C1 segment of cervical spinal cord (tissue), 14 donors: Measurements from ENCODE around the gene DRC1.

Experiments
- DNase-seq, 14 donors: peaks; one replicate each; lab custom pipeline; 2025; lab: John Stamatoyannopoulos, UW

DRC1 gene

DNA sequence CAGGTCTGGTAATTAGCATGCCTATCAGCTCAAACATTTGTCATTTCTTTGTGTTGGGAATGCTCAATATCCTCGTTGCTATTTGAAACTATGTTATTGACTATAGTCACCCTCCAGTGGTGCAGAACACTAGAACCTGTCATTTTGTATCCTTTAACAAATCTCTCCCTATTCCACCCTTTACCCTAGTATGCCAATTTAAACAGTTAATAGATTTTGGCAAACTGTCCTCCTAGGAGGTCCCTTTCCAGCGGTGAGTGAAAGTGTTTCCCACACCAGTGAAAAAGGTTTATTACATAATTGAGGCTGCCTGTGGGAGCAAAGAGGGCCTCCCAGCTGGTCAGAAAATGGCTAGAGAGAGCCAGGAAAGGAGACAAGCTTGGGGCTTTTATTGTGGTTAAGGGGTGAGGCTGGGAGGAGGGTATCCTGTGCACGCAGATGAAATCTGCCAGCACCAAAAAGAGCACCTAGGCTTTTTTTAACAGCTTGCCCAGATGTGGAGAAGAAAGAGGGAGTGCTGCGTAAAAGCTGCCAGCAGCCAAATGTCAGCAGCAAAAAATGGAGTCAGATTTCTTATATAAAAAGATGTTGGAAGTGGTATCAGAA, 1.8 kb upstream of the DRC1 start:
- DNase-seq, result no peak

DNA sequence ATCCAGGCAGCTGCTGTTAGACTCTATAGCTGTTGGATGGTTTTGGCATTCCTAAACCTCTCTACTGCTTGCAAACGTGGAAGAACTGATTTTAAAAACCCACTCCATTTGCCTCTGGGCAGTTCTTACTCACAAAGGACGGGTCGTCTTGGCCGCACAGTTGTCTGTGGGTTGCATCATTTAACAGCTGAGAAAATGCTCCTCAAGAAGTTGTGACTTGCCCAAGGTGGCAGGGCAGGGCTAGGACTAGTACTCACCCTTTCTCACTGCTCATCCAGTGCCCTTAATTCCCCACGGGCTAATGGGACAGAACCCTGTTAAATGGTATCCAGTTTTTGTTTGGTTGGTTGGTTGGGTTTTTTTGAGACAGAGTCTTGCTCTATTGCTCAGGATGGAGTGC, 997 bp upstream of the DRC1 start:
- no peak for DNase-seq

DNA sequence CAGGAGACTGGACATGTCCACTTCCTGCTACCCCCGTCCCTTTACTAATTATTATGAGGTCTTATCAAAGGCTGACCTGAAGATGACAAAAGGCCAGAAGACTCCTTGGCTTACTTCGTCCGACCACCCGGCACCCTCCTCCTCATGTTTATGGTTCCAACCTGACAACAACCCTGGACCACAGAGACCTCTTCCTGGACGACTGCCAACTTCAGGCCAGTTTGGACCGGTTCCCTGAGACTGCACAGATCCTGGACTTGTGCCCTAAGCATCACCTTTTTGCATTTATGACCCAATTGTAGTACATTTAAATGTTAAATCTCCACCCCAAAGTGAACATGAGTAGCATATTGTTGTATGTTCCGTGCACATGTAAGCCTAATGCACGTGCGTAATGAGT, 5.8 kb downstream of the DRC1 start:
- DNase-seq, result no peak

DNA sequence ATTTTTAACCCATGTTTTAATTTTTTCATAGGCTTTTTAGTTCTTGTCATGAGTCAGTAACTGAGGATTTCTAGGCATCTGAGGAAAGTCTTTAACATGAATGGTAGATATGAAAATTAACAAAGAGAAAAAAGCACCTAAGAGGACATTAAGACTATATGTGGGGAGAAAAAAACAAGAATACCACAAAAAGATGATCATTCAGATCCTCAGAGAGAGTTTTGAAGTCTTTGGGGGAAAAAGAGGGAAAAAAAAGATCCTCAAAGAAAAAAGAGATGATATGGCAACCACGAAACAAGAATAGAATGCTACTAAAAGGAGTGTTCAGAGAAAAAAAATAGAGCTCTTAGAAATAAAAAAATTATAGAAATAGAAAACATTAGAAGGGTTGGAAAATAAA, 8.1 kb downstream of the DRC1 start:
- no peak for DNase-seq

DNA sequence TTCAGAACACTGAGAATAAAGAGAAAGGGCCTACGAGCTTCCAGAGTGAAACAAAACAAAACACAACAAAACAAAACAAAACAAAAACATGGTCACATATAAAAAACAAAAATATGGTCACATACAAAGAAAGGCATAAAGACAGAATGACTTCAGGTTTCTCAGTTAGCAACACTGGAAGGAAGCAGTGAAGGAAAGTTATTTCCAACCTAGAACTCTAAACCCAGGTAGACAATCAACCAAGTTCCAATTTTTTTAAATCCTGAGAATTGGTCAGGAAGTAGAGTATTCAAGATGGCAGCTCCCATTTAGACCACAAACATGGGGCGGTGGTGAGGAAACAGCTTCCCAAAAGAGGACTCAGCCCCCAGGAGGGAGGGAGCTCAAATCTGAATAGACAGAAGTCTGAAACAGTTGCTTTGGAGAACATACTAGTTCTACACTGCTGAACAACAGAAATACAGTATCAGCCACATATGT, 9.1 kb downstream of the DRC1 start:
- DNase-seq, result no peak

DNA sequence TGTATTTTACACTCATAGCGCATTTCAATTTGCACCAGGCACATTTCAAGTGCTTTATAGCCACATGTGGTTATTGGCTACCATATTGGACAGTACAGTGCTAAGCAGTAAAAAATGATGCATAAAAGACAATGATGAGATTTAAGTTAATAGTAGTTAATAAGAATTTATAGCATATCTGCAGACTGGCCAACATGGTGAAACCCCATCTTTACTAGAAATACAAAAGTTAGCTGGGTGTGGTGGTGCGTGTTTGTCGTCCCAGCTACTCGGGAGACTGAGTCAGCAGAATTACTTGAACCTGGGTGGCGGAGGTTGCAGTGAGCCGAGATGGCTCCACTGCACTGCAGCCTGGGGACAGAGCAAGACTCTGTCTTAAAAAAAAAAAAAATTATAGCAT, 9.7 kb downstream of the DRC1 start:
- no peak for DNase-seq

DNA sequence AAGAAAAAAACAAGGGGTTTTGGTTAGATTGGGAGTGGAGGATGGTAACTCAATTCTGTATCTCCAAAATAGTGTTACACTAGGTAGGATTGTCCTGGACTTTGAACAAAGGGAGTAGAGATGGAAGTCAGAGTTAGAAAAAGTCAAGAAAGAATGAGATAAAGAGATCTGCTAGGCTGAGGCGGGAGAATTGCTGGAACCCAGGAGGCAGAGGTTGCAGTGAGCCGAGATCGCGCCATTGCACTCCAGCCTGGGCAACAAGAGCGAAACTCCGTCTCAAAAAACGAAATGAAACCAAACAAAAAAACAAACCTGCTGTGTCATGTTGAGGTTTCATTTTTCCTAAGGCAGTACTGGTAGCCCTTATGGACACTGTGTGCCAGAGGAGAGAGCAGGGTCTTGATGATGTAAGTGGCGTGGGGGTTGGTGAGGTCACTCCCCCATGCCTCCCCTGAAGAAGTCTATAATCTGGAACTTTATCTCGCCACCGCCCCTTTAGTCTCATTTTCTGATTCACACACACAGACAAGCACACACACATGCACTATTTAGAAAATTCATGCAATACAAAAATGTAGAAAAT, 10.5 kb downstream of the DRC1 start:
- no peak for DNase-seq

DNA sequence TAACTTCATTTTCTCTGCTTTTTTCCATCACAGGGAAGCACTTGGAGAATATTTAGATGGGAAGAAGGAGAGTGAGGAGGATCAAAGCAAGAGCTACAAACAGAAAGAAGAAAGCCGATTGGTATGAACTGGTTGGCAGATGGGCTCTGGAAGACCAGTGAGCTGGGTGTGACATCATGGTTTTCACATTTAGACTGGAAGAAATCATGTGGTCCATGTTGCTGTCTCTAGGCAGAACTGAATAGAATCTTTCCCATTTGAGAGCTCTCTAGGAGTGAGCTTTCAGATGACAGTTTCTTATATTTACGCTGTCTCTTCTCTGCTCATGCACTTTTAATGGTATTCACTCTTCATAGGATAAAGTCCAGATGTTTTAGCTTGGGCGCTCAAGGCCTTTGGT, 12.6 kb downstream of the DRC1 start:
- no peak for DNase-seq

DNA sequence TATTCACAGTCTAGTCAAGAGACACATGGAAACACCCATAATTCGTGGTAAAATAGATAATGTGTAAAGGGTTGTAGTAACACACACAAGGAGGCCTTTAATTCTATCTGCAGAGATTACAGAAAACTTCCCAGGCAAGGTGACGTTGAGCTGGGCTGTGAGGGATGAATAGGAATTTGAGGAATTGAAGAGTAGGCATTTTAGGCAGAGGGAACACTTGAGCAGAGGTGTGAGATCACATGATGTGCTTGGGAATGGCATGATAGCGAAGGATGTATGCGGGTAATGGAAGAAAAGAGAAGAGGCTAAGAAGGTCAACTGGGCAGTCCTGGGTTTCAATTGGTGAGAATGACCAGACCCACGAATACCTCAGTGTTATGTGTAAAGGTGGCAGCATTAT, 20.2 kb downstream of the DRC1 start:
- DNase-seq, result no peak

DNA sequence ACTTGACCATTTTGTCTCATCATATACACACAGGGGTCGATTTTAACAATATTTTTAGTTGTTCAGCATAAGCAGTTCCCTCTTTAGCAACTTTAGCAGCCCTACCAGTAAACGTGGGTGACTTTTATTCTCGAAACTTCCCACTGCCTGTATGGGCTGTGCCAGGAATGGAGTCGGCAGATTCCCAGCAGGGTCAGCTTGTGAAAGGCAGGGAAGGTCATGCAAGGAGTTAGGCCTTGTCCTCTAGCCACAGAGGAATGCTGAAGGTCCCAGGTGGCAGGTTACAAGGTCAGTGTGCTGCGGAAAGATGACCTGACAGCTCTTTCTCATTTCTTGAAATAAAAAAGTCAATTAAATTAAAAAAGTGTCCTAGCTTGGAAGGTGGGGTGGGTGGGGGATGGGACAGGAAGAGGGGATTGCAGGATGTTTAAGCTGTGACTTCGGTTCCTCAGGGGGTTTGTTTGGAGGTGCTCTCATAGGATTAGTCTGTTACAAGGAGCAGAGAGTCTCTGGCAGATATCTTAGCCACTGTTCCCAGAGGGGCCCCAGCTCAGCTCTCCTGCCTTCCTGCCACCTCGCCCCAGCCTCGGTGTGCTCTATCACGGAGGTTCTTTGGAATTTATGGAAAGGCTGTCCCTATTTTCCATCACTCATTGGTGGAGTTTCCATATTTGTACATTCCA, 21.4 kb downstream of the DRC1 start:
- DNase-seq, result no peak

DNA sequence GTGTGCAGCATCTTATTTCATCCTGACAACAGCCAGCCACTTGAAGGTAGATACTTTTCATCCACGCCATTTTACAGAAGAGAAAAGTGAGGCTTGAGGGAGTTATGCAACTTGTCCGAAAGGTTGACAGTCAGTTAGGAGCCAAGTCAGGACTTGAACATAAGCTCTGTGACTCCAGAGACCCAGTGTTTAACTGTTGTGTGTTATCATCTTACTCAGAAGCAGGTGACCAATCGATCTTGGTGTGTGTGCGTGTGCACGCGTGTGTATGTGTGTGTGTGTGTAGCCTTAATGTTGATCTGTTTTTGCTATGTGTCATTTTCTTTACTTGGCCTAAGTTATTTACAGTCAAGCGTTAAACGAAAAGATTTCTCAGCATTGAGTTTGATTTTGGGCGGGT, 22.0 kb downstream of the DRC1 start:
- DNase-seq, result no peak

DNA sequence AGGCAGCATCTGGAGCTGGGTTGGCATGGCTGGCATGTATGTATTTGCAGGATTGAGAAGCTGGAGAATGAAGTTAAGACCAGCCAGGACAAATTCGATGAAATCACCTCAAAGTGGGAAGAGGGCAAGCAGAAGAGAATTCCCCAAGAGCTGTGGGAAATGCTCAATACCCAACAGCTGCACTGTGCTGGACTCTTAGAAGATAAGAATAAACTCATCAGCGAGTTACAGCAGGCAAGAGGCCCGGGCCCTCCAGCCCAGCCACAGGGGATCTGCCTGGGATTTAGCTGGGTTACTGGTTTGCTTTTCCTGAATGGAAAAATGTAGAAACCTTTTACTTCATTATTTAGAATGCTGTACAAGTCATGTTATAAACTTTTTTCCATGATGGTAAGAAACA, 22.5 kb downstream of the DRC1 start:
- no peak for DNase-seq

DNA sequence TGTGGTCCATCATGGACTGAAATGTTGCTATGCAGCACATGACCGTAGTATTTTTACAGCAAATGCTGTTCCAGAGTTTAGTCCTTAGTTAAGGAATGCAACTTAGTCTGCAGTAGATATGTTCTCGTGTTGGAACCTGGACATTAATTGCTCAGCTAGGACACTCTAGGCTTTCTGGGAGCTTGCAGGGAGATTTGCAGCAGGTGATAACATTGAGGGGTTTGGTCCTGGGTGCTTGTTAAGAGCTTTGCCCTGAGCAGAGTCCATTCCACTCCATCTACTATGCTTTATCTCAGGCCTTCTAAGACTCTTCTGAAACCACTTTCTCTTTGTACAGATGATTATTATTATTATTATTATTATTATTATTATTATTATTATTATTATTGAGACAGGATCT, 27.1 kb downstream of the DRC1 start:
- no peak for DNase-seq

DNA sequence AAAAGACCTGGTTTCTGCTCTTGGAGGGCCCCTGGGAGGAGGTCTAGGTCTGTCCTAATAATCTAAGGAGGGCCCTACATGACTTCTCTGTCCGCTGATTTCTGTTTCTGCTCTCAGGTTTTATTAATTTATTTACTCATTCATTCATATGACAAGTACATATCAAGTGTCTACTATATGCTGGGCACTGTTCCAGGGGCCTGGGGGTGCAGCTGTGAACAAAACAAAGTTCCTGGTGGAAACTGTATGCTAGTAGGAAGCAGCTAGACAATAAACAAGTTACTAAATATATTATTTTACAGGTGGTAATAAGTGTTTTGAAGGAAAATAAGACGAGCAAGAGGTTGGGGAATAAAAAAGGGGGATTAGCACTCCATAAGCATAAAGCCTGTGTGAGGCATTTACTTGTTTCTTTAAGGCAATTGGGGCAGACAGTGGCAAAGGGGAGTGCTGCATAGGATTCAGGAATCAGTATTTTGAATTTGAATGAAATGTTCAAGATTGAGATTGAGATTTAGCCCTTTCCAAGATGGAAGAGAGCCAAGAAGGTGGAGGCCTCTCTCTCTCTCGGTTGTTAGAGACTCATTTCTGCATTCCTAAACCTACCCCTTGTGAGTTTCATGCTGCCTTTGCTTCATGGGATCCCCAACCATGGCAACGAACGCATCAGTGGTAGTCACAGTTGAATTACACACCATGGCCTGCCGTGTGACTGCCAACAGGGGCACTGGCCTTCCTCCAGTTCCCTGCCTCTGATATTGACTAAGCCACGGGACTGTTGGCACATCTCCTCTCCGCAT, 28.3 kb downstream of the DRC1 start:
- peak in 5 of 14 donors; percentile 5 to 30 (median 10) for DNase-seq

DNA sequence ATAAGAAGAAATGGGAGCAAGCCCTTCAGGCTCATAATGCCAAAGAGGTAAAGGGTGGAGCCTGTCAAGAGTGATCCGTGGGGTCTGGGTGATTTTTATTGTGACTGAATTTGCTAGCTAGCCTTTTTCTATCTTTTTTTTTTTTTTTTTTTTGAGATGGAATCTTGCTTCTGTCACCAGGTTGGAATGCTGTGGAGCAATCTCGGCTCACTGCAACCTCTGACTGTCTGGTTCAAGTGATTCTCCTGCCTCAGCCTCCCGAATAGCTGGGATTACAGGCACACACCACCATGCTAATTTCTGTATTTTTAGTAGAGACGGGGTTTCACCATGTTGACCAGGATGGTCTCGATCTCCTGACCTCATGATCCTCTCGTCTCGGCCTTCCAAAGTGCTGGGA, 29.1 kb downstream of the DRC1 start:
- no peak for DNase-seq

DNA sequence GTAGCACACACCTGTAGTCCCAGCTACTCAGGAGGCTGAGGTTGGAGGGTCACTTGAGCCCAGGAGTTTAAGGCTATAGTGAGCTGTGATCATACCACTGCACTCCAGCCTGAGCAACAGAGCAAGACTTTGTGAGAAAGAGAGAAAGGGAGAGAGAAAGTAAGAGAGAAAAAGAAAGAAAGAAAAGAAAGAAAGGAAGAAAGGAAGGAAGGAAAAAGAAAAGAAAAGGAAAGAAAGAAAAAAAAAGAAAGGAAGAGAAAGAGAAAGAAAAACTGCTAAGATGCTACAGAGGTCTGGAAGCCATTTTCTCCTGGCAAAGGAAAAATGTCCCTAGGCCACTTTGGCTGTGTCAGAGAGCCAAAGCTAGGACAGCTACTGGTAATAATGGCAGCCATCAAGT, 30.6 kb downstream of the DRC1 start:
- DNase-seq, result no peak

DNA sequence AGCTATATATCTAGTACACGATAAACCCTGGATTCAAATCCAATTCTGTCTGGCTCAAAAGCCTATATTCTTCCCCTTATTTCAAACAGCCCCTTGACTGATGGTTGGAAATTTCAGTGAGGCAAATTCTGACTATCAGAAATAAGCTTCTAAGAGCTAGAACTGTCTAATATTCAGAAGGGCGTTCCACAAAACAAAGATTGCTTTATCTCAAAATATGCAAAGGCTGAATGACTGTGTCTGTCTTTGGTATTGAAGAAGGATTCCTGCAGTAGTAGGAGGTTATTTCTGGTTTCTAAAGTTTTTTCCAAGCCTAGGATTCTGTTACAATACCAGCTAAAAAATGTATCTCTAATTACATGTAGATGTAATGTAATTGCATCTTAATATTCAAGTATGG, 31.1 kb downstream of the DRC1 start:
- DNase-seq, result no peak

DNA sequence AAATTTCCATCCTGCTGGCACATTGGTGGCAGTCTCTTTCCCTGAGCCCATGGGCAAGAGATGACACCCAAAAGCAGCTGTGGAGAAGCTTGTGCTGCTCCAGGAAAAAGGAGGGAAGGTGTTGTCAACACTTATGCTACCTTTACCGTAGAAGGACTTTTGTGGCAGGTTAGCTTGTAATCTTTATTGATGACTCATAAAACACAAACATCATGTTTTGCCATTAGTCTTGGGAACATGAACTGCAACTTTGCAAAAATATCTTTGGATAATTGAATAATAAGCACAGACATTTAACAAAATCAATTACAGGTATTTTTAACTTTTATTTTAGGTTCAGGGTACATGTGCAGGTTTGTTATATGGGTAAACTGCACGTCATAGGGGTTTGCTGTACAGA, 33.4 kb downstream of the DRC1 start:
- DNase-seq, result no peak

DNA sequence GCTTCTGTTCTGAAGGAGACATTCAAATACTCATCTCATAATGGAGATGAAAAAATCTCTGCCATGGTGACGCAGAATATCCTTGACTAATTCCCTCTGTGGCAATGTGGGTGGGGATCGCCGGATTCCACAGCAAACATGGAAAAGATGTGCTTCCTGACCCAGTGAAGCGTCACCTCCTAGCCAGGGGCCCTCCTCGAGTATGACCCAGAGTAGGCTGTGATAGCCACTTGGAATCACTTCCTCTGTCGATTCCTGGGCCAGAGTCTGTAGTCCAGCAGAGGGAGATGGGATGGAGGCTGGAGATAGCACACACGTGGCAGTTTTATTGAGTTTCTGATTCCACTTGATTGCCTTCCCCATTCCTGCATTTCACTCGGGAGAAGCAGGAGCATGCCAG, 36.8 kb downstream of the DRC1 start:
- no peak for DNase-seq

DNA sequence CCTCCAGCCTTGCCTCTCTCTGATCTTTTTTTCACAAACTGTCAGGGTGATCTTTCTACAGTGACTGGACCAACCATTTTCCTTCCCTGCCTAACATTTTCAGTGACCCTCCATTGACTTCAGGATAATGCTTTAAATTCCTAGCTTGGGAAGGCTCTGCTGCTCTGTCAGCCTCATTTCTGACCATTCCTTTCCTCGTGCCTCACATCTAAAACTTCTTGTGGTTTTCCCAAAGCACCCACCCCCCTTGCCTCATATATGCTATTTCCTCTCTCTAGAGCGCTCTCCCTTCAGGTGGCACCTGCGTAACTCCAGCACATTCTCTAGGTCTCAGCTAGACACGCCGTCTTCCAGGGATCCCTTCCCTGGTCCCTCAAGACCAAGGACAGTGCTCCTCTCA, 37.2 kb downstream of the DRC1 start:
- DNase-seq, result no peak

DNA sequence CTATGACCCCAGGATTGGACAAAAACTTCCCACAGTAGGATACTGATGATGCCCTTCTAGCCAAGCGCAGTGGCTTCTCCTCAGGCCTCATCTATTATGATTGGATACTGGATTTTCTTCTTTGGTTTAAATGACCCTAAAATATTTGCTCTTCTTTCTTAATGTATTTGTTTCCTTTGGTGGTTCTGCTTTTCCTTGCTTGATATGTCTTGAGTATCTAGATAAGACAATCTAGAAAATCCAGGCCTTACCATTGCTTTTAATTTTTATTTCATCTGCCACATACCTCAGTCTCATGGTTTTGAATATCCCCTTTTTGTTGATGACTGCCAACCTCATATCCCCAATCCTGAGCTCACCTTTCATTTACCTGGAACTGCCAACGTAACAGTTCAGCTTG, 40.6 kb downstream of the DRC1 start:
- DNase-seq, result no peak

DNA sequence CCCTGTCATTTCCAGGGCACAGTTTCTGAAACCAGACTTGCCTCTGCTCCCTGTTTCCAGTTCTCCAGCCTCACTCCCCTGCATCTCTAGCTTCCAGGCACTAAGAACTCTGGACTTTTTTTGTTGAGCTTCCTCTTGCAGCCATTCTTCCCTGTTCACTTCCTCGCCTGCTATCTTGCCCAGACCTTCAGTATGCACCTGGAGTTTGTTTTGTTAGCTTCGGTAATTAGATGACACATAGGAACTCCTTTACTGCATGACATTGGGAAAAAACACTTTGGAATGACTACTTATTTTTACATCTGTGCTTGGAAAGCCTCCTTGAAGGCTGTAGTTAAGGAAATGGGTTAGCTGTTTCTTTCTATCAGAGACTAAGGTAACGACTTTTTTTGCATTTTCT, 41.0 kb downstream of the DRC1 start:
- no peak for DNase-seq

DNA sequence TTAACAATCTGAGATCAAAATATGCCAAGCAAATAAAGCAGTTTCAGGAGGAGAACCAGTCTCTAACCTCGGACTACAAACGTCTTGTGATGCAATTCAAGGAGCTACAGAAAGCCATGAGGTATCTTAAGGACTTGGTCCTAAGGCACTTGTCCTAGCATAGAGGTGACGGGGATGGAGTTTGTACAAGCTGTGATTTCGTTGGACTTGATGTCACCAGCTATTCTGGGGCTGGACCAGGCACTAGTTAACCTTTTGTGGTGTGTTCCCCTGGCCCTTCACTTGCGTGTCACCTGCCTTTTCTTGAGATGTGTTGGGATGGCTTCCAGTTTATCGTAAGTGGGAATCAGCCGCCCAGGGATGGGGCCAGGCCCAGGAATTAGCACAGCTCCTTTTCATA, 42.5 kb downstream of the DRC1 start:
- no peak for DNase-seq
